Measurements from ENCODE around the gene PIBF1. TPM values are rescaled to one million over a fixed set of nuclear protein-coding genes. Genes with fewer than 3 reads are reported as not detected.

PIBF1 gene
- total RNA-seq, 4 donors from 2014 or later, result 8.2 to 30.8 (median 14.3) TPM

- Histone ChIP-seq H3K27me3 (no peaks in the 10 kb centered on the region), H3K4me1 (no peaks in the 10 kb centered on the region), H3K36me3 (no peaks in the 10 kb centered on the region), H3K4me3 (no peak overlapping the region), H3K9me3 (no peaks in the 10 kb centered on the region), H3K27ac (no peak overlapping the region)
- TF ChIP-seq EP300 (IDR thresholded peaks at IDR 0.05; ENCODE audit: low read depth) (no peak), POLR2A (IDR thresholded peaks at IDR 0.05) (no peak), CTCF (IDR thresholded peaks at IDR 0.05) (no peak), POLR2AphosphoS5 (IDR thresholded peaks at IDR 0.05) (no peak)
- DNase-seq, result no peak
- 87 to 92% methylated on average over 5 of the region's 5 CpGs for WGBS, 2 donors (ENCODE audit: low coverage in 1 of 2)
- intact Hi-C loops (cut with DNase I; ENCODE audit: low total_unique reads), result no loop called here
- in situ Hi-C loops (cut with MboI; ENCODE audit: low pct_ligation_motif_present in 1 of 4, low pct_unique_long_range_greater_than_20kb in 1 of 4, low sequenced_read_pairs in 3 of 4), result no loop called here
These were observed 243.5 kb downstream of the PIBF1 start for GRCh38 chr13:73025217-73026012.

GRCh38 chr13:73034901-73035300 lies 253.0 kb downstream of the PIBF1 start:
- H3K36me3 ChIP-seq, result no peaks in the 10 kb centered on the region
- DNase-seq, result no peak
- 83 to 86% methylated on average over 2 of the region's 2 CpGs for WGBS, 2 donors (ENCODE audit: low coverage in 1 of 2)
- H3K27ac ChIP-seq, result no peak overlapping the region
- intact Hi-C loops (cut with DNase I; ENCODE audit: low total_unique reads), result no loop called here
- TF ChIP-seq POLR2AphosphoS5 (IDR thresholded peaks at IDR 0.05) (no peak), POLR2A (IDR thresholded peaks at IDR 0.05) (no peak), EP300 (IDR thresholded peaks at IDR 0.05; ENCODE audit: low read depth) (no peak), CTCF (IDR thresholded peaks at IDR 0.05) (no peak)
- no peaks in the 10 kb centered on the region for H3K9me3 ChIP-seq
- peaks cover 4 to 6% (median 6%) of the 10 kb centered on the region in 4 donors for H3K4me1 ChIP-seq
- H3K27me3 ChIP-seq, result no peaks in the 10 kb centered on the region
- no peak overlapping the region for H3K4me3 ChIP-seq
- in situ Hi-C loops (cut with MboI; ENCODE audit: low pct_ligation_motif_present in 1 of 4, low pct_unique_long_range_greater_than_20kb in 1 of 4, low sequenced_read_pairs in 3 of 4), result no loop called here

- TF ChIP-seq CTCF (IDR thresholded peaks at IDR 0.05) (no peak), EP300 (IDR thresholded peaks at IDR 0.05; ENCODE audit: low read depth) (no peak), POLR2AphosphoS5 (IDR thresholded peaks at IDR 0.05) (no peak)
- Histone ChIP-seq H3K4me3 (no peak overlapping the region), H3K9me3 (no peaks in the 10 kb centered on the region), H3K27me3 (no peaks in the 10 kb centered on the region), H3K36me3 (no peaks in the 10 kb centered on the region), H3K4me1 (peaks cover 4 to 10% (median 7%) of the 10 kb centered on the region in 4 donors), H3K27ac (no peak overlapping the region)
- DNase-seq, result no peak
- intact Hi-C loops (cut with DNase I; ENCODE audit: low total_unique reads), result no loop called here
- in situ Hi-C loops (cut with MboI; ENCODE audit: low pct_ligation_motif_present in 1 of 4, low pct_unique_long_range_greater_than_20kb in 1 of 4, low sequenced_read_pairs in 3 of 4), result no loop called here
- 60 to 62% methylated on average over 2 of the region's 2 CpGs for WGBS, 2 donors (ENCODE audit: low coverage in 1 of 2)
These were observed 253.7 kb downstream of the PIBF1 start for GRCh38 chr13:73035660-73036059.

- Histone ChIP-seq H3K4me1 (peaks cover 4 to 11% (median 7%) of the 10 kb centered on the region in 4 donors), H3K9me3 (no peaks in the 10 kb centered on the region), H3K36me3 (no peaks in the 10 kb centered on the region), H3K4me3 (no peak overlapping the region), H3K27ac (no peak overlapping the region), H3K27me3 (no peaks in the 10 kb centered on the region)
- intact Hi-C loops (cut with DNase I; ENCODE audit: low total_unique reads) (no loop called here), in situ Hi-C loops (cut with MboI; ENCODE audit: low pct_ligation_motif_present in 1 of 4, low pct_unique_long_range_greater_than_20kb in 1 of 4, low sequenced_read_pairs in 3 of 4) (no loop called here)
- no peak for TF ChIP-seq CTCF (IDR thresholded peaks at IDR 0.05)
- TF ChIP-seq POLR2A (IDR thresholded peaks at IDR 0.05), result no peak
- TF ChIP-seq EP300 (IDR thresholded peaks at IDR 0.05; ENCODE audit: low read depth), result no peak
- no peak for TF ChIP-seq POLR2AphosphoS5 (IDR thresholded peaks at IDR 0.05)
- 57 to 89% methylated on average over 1 to 4 of the region's 4 CpGs for WGBS, 2 donors (ENCODE audit: low coverage in 1 of 2)
- DNase-seq, result no peak
These were observed 254.6 kb downstream of the PIBF1 start for GRCh38 chr13:73036566-73036965.

Data from transverse colon (tissue), 4 donors.